HG03139 (cell line): ENCODE data around the gene TMEM145.
A peak's percentile ranks its signal among the peaks of the same experiment; 100 is the strongest.

Source experiments
- ATAC-seq: cut with Tn5 transposase; IDR thresholded peaks from one replicate; pipeline ENCODE4 v1.9.1; 2021; ENCODE audit not compliant: unreplicated experiment

TMEM145 gene

DNA sequence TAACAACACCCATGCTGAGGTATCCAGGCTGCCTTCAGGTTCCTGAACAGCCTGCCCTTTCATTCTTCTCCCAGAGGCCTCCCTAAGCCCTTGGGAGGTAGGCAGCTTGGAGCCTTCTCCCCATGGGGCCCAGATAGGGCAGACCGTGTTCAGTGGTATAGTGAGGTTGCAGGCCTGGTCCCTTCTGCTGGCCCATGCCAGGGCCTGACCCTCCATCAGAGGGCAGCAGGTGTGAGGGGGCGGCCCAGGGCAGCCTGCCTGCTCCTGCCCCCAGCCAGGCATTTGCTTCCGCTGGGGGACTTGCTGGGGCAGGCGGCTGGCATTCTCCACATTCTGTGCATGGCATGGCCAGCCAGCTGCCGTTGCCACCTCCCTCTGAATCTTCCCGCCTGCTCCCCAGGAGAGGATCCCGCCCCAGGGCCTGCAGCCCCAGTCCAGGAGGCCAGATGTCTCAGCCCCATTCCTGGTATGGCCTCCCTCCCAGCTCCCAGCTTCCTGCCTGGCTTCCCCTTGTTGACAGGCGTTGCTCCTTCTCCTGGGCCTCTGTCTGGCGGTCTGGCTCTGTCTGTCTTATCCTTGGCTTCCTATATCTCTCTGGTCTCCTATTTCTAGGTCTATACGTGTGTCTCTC, 35.2 kb upstream of the TMEM145 start:
- no peak for ATAC-seq

DNA sequence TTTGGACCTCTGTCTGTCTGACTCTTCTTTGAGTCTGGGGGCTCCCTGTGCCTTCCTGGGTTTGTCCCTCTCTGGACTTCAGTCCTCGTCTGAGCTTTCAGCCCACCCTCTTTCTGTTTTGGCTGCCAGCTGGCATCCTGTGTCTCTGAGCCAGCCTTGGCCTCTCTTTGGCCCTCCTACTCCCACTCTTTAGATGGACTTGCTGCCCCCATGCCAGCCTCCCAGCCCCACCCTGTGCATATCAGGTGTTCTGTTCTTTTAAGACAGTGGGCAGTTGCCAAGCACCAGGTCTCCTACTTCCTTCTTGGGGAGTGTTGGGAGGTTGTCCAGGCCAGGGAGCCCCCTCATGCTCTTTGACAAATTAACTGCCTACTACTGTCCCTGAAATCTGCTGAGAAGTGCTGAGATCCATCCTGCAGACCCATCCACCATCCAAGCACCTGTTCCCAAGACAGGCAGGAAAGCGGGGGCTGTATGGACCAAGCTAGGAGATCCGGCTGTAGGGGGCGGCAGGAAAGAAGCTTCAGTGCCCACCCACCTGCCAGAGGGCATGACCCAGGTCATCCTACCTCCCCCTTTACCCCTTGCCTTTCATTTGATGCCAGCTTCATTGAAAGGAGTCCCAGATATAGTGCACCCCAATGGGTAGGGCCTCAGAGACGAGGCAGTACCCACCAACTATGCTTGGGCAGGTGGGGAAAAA, 34.5 kb upstream of the TMEM145 start:
- ATAC-seq, result no peak

DNA sequence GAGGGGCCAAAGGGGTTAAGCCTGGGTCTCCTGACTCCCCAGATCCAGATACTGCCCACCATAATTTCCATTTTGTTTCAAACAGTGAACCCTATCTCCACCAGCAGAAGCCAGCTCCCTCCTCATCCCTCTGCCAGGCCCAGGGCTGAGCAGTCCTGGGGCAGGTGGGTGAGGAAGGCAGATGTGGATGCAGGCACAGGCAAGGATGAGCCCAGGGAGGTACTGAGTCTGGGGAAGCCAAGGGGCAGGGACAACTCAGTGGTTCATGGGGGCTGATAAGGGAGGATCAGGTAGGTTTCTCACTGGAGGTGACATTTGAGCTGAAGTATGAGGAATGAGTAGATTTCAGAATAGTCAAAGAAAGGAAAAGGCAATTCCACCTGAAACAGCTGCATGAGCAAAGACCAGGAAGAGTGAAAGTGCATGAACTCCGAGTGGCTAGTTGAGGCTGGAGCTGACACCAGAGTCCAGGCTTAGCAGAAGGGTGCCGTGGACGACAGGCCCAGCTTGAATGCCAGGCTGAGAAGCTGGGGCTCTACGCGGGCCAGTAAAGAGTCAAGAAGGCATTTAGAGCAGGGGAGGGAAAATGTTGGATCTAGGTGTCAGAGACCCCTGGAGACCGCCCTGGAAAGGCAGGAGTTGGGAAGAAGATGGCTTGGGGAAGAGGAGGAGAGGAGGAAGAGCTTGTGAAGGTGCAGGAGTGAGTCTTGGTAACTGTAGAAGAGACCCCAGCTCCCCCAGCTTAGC, 33.8 kb upstream of the TMEM145 start:
- no peak for ATAC-seq

DNA sequence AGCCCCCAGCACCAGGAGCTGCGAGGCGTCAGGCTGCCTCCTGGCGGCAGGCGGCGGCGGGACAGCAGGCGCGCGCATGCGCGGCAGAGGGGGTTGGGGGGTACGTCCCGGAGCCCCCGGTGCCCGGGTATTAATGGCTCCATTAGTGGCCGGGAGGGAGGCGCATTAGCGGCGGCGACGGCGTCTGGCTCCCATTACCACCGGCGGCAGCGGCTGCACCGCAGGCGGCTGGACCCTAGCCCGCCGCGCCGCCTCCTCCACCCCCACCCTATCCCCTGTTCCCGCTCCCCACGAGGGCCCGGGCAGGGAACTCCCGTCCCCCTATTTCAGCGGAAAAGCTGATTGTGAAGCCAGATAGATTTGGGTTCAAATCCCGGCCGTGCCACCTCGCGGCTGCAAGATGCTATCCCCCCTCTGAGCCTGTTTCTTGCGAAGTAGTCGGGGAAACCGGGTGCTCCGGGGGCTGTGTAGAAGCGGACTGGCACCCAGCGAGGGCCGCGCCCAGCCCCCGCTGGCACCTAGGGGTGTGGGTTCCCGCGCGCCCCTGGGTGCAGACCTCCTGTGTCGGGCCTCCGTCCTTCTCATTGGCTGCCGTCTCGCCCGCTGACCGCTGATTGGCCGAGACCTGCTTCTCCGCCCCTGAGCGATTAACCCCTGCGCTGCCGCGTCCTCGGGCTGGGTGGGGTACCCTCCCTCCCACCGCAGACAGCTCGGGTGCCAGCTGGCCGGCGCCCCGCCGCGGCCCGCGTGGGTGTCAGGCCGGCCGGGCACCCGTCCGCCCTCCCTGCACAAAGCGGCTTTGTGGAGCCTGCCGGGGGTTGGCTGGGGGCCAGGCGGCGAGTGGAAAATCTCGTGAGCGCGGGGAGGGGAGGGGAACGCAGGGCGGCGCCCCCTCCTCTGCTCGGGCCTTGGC, 33.0 kb upstream of the TMEM145 start:
- peak; percentile 30 for ATAC-seq

DNA sequence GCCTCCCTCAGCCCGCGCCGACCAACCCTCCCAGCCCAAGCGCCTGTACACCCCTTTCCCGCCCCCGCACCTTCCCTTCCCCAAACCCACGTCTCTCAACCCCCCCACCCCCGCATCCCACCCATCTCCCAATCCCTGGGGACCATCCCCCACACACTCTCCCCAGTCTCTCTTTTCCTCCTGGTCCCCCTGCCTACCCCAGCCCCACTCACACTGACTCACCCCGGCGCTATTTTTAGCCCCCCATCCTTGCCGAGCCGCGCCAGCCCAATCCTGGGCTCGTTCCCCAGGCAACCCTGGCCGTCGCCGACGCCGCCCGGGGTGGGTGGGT, 32.3 kb upstream of the TMEM145 start:
- ATAC-seq, result no peak

DNA sequence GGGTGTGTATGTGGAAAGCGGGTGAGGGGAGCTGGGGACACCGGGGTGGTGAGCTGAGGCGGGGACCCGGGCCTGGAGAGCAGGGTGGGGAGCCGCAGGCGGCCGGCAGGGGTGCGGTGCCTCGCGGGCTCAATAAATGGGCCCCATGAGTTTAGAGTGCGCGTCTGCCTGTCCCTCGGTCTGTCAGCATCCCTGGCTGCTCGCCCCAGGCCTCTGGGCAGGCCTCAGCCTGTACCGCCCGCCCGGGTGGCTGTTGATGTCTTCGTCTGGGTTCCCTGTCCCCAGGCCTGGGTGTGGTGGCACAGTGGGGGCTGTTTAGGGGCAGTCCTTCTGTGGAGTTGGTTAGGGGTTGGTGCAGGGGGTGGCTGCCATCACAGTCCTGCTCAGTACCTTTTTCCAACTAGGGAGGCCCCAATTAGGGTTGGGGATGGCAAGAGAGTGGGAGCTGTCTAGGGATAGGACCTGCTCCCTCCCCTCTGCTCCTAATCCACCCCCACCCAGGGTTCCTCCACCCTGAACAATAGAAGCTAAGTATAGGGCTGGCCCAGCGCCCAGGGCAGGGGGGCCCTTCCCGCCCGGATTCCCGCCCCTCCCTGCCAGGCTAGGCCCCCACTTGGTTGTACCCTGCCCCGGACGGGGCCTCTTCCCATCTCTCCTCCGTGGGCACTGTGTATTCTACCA, 31.8 kb upstream of the TMEM145 start:
- ATAC-seq, result no peak

DNA sequence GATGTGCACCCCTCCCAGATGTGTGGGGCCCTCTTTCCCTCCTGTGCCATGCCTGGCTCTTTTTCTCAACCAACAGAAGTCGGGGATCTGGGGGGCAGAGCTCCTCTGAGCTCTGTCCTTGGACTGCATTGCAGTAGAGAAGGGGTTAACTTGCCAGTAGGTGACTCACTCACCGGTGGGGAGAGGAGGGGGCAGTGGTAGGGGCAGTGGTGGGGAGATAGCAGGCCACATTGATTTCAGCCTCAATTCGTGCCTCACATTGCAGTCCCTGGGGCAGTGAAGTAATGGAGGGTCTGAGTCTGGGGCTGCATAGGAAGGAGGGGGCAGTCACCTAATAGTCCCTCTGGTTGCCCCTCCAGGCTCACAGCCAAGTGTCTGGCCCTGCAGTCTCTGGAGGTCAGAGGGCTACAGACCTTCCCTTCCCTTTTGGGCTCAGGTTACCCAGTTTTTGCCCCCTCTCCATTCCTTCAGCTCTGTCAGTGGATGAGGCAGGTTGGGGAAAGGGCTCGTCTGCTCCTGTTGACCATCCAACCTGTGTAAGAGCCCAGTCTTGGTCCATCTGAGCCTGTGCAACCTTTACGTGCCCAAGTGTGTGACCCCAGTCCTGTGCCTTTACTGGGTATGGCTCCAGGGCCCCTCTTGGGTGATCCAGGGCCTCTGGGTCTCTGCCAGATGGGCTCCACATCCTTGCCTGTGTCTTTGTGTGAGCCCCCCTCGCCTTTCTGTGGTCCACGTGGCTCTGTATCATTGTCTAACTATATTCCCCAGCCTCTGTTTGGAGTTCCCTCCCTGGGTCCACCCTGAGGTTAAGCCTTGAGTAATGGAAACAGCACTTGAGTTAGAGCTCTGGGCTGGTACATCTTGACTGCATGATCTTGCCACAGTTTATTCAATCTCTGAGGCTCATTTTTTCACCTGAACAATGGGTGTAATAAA, 31.0 kb upstream of the TMEM145 start:
- no peak for ATAC-seq

DNA sequence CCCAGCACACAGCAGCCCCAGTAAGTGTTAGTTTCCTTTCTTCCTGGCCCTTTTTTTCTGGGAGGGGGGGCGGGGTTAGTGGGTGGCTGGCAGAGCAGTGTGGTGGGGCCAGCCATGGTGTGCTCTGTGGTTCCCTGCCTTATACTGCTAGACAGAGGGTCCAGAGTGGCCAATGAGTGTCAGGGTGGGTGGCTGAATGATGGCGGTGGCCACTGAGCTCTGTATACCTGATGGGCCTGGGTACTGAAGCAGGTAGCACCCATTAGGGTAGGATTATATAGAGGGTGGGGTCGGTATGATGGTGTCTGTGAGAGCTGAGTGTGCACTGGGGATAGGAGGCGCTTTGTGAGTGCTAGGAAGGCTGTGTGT, 30.3 kb upstream of the TMEM145 start:
- ATAC-seq, result no peak

DNA sequence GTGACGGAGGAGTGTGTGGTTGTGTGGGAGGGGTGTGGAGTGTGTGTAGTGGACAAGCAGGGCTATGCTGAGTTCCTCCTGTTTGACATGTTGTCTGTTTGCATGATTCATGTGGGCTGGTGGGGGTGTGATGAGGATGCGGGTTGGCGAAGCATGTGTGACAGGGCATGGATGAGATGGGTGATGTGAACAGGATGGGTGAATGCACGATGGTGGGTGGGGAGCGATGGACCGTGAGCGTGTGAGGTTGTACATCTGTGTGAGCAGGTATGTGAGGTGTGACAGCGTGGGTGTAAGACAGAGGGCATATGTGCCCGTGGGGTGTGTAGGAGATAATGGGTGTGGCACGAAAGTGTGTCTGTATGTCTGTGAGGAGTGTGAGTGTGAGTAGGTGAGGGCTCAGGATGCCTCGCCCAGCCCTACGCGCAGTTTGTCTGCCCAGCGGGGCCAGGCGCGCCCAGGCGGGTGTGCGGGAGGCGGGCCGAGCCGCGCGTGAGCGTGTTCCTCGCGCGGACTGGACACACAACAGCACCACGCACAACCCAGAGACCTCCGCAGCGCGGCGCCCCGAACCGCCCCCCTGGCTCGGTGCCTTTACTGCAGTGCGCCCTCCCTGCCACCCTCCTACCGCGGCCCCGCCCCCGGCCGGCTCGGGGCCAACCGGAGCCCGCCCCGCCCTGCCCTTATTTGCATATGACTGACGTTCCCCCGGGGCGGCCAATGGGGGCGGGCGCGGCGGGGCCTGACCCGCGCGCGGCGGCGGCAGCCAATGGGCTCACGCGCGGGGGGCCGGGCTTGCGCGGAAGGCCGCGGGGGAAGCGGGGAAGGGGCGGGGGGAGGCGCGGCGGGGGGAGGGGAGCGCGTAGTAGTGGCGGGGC, 29.7 kb upstream of the TMEM145 start:
- peak; percentile 41 for ATAC-seq

DNA sequence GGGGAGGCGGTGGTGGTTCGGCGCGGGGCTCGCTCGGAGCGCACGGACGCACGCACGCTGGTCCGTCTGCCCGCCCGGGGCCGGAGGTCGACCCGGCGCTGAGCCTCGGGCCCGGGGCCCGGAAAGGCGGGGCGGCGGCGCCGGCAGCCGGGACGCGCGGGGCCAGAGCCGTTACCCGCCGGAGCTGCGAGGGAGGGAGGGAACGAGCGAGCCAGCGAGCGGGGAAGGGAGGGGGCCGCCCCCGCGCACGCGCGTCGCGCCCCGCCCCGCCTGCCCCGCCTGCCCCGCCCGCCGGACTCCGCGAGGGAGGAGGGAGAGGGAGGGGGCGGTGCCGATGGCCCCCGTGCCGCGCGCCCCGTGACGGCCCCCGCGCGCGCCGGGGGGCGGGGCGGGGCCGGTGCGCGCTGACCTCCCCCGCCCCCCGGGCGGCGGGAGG, 29.0 kb upstream of the TMEM145 start:
- ATAC-seq, result peak; percentile 22

DNA sequence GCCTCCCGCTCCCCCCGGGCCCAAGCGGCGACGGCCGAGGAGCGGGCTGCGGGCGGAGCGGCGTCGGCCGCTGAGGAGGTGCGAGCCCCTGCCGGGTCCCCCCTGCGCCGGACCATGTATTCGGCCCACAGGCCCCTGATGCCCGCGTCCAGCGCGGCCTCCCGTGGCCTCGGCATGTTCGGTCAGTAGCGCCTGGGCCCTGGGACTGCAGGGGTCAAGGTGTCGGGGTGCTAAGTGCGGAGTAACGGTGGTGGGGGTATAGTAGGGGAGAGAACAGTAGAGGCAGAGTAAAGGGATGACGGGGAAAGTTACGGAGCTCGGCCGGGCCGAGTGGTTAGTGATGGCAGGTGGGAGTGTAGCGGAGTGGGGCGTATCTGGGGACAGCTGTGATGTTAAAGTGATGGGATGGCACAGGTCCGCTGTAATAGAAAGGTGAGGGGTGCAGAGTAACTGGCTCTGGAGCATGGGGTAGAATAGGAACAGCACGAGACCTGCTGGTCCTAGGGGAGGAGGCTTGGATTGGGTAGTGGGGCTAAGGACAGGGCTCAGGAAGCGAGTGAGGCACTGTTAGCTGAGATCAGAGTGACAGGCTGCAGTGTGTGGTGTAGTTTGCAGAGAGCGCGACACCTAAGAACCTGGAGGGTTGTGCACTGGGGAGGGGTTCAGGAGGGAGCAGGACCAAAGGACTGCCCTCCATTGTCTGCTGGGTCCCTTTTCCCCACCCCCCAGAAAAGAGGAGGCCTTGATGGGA, 28.3 kb upstream of the TMEM145 start:
- ATAC-seq, result no peak

DNA sequence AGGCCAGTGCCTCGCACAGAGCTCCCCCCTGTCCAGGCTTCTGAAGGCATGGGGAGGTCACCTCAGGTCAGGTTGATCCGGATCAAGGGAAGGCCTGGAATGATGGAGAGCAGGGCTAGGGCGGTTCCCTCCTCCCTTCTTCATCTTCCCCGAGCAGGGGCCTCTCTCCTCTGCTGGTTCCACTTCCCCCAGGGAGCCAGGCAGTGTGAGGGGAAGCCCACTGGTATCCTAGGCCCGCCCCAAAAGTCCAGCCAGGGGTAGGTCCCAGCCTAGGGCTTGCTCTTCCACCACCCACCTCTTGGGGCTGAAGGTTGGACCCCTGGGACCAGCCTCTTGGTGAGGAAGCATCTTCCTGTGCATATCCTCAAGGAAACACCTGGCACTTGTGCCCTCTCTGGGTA, 27.6 kb upstream of the TMEM145 start:
- ATAC-seq, result no peak

DNA sequence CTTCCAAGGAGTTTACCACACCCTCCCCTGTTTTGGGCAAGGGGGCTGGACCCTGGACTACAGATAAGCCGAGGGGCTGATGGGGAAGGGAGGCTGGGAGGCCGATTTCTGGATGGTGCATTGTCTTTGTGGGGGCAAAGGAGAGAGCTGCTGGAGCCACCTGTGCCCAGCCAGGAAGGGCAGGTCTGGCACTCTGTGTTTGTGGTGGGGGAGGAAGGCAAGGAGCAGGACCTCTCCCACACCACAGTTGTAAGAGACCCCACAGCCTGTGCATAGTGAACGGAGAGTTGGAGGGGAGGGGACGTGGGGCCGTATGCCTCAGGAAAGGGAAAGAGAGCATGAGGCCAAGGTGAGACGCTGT, 27.1 kb upstream of the TMEM145 start:
- no peak for ATAC-seq

DNA sequence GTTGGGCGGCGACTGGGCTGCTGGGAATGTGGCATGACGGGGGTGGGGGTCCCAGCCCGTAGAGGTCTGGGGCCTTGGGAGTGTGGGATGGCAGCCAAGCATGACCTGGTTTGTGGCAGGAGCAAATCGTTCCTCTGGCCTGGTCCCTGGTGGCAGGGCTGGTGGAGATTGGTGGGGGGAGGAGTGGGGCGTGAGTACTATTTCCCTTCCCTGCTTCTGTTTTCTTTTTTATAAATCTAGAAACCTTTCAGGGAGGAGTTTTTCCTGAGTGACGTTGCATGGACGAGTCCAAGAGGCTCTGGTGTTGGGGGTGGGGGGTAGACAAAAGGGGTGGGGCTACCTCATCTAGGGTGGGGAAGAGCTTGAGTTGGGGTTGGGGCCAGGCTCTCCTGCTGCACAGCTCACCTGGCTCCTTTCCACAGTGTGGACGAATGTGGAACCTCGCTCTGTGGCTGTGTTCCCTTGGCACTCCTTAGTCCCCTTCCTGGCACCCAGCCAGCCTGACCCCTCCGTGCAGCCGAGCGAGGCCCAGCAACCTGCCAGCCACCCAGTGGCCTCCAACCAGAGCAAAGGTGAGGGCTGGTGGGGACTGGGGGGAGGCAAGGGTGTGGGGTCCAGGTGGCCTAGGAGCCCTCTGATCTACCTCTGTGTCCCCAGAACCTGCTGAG, 26.6 kb upstream of the TMEM145 start:
- no peak for ATAC-seq

DNA sequence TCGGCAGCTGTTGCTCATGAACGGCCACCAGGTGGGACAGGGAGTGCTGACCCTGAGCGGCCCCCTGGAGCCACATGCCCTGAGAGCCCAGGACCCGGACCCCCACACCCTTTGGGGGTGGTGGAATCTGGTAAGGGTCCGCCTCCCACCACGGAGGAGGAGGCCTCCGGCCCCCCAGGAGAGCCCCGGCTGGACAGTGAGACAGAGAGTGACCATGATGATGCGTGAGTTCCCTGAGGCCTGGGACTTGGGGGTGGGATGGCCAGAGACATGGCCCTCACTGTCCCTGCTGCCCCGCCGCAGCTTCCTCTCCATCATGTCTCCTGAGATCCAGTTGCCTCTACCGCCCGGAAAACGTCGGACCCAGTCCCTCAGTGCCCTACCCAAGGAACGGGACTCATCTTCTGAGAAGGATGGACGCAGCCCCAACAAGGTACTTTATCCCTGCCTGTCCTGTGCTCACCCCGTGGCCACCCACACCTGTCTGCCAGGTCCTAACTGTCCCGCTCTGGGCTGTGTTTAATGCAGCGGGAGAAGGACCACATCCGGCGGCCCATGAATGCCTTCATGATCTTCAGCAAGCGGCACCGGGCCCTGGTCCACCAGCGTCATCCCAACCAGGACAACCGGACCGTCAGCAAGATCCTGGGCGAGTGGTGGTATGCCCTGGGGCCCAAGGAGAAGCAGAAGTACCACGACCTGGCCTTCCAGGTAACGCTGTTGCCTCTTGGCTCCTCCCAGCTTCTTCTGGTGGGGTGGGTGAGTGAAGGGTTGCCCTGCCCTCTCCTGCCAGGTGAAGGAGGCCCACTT, 25.9 kb upstream of the TMEM145 start:
- ATAC-seq, result no peak

DNA sequence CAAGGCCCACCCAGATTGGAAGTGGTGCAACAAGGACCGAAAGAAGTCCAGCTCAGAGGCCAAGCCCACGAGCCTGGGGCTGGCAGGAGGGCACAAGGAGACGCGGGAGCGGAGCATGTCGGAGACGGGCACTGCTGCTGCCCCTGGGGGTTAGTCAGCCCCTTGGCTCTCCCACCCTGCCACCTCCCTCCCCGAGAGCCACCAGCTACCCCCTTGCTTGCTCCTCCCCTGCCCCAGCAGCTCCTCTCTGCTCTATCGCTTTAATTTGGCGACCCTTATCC, 25.3 kb upstream of the TMEM145 start:
- ATAC-seq, result no peak

DNA sequence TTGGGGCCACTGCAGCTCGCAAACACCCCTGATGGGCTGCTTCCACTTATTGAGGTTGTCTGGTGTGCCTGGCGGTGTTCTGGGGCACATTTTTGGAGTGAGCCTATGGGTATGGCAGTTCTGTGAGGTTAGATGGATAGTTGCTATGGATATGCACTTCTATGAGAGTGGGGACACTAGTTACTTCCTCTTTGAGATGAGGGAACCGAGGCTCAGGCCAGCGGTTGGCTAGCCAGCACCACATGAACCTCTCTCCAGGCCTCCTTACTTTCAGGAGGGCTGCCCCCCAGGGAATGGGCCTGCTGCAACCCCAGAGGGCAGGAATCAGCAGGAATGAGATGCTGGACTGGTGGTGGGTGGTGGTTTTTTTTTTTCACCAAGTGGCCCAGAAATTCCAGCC, 24.7 kb upstream of the TMEM145 start:
- ATAC-seq, result no peak
